H9 (cell line): ENCODE results near the gene SPATA1. TPM values are rescaled to one million over a fixed set of nuclear protein-coding genes. Genes with fewer than 3 reads are reported as not detected.

Experiments
- DNase-seq: peaks from one replicate; pipeline ENCODE4 v3.0.0-alpha.2; 2017
- H2AFZ ChIP-seq: one replicate; pipeline ENCODE4 v1.6.1; 2013; ENCODE audit warnings: mild to moderate bottlenecking, low read length, control low read depth, moderate library complexity
- H2AK5ac ChIP-seq: 2 replicates; pipeline ENCODE4 v1.6.1; 2013; ENCODE audit warnings: low read length, control low read depth, mixed read lengths; ENCODE audit not compliant: insufficient read length
- H2BK120ac ChIP-seq: one replicate; pipeline ENCODE4 v1.6.1; 2013; ENCODE audit warnings: low read depth, mild to moderate bottlenecking, low read length, control low read depth, inconsistent platforms; ENCODE audit not compliant: poor library complexity, severe bottlenecking
- H2BK12ac ChIP-seq: 2 replicates; pipeline ENCODE4 v1.6.1; 2013; ENCODE audit warnings: low read length, control low read depth, mixed read lengths, low read depth; ENCODE audit not compliant: insufficient read length
- H2BK15ac ChIP-seq: 2 replicates; pipeline ENCODE4 v1.6.1; 2013; ENCODE audit warnings: low read depth, low read length, control low read depth
- H2BK20ac ChIP-seq: one replicate; pipeline ENCODE4 v1.6.1; 2013; ENCODE audit warnings: low read depth, mild to moderate bottlenecking, low read length, control low read depth, inconsistent platforms; ENCODE audit not compliant: poor library complexity, severe bottlenecking
- H2BK5ac ChIP-seq: 2 replicates; pipeline ENCODE4 v1.6.1; 2013; ENCODE audit warnings: low read length, control low read depth, mixed read lengths; ENCODE audit not compliant: insufficient read length
- H3K14ac ChIP-seq: 2 replicates; pipeline ENCODE4 v1.6.1; 2013; ENCODE audit warnings: low read length, control low read depth; ENCODE audit not compliant: insufficient read depth
- H3K18ac ChIP-seq: 2 replicates; pipeline ENCODE4 v1.6.1; 2013; ENCODE audit warnings: low read depth, mild to moderate bottlenecking, mixed read lengths, low read length, control low read depth; ENCODE audit not compliant: insufficient read length
- H3K23ac ChIP-seq: 2 replicates; pipeline ENCODE4 v1.6.1; 2013; ENCODE audit warnings: low read length, control low read depth, mixed read lengths, low read depth; ENCODE audit not compliant: insufficient read length
- H3K23me2 ChIP-seq: 2 replicates; pipeline ENCODE4 v1.6.1; 2013; ENCODE audit warnings: low read depth, mild to moderate bottlenecking, mixed read lengths, low read length, control low read depth; ENCODE audit not compliant: insufficient read length, poor library complexity, severe bottlenecking
- H3K27ac ChIP-seq: 2 replicates; pipeline ENCODE4 v1.5.1; 2013; ENCODE audit warnings: low read length, control low read depth, mixed read lengths, low read depth; ENCODE audit not compliant: insufficient read length
- H3K27me3 ChIP-seq: 2 replicates; pipeline ENCODE4 v1.6.1; 2013; ENCODE audit warnings: low read length, control low read depth, inconsistent platforms; ENCODE audit not compliant: insufficient read depth
- H3K4ac ChIP-seq: 2 replicates; pipeline ENCODE4 v1.6.1; 2013; ENCODE audit warnings: low read depth, mild to moderate bottlenecking, control low read depth, inconsistent platforms, low read length, moderate library complexity
- H3K4me1 ChIP-seq: 2 replicates; pipeline ENCODE4 v1.6.1; 2013; ENCODE audit warnings: low read length, control low read depth, inconsistent platforms; ENCODE audit not compliant: insufficient read depth
- H3K4me2 ChIP-seq: 2 replicates; pipeline ENCODE4 v1.6.1; 2013; ENCODE audit warnings: low read length, control low read depth, mixed read lengths; ENCODE audit not compliant: insufficient read length, insufficient read depth
- H3K56ac ChIP-seq: 2 replicates; pipeline ENCODE4 v1.6.1; 2013; ENCODE audit warnings: low read depth, mild to moderate bottlenecking, mixed read lengths, low read length, control low read depth; ENCODE audit not compliant: insufficient read length
- H3K79me1 ChIP-seq: 2 replicates; pipeline ENCODE4 v1.6.1; 2013; ENCODE audit warnings: low read depth, mild to moderate bottlenecking, moderate library complexity, low read length, control low read depth, inconsistent platforms; ENCODE audit not compliant: insufficient read depth, poor library complexity, severe bottlenecking
- H3K79me2 ChIP-seq: 2 replicates; pipeline ENCODE4 v1.6.1; 2013; ENCODE audit warnings: low read length, control low read depth, inconsistent platforms; ENCODE audit not compliant: insufficient read depth
- H3K9ac ChIP-seq: 2 replicates; pipeline ENCODE4 v1.6.1; 2013; ENCODE audit warnings: low read length, control low read depth, mixed read lengths; ENCODE audit not compliant: insufficient read length; ENCODE audit errors: extremely low read depth
- H3K9me3 ChIP-seq: one replicate; pipeline ENCODE4 v1.6.1; 2013; ENCODE audit warnings: low read depth, low read length, inconsistent platforms; ENCODE audit not compliant: control insufficient read depth
- H3T11ph ChIP-seq: one replicate; pipeline ENCODE4 v1.6.1; 2013; ENCODE audit warnings: mild to moderate bottlenecking, low read length, control low read depth, inconsistent platforms
- H4K20me1 ChIP-seq: one replicate; pipeline ENCODE4 v1.6.1; 2013; ENCODE audit not compliant: control insufficient read depth, insufficient read length, insufficient read depth
- H4K5ac ChIP-seq: 2 replicates; pipeline ENCODE4 v1.6.1; 2013; ENCODE audit warnings: low read depth, mild to moderate bottlenecking, mixed read lengths, low read length, control low read depth; ENCODE audit not compliant: insufficient read length
- H4K8ac ChIP-seq: replicated peaks from 2 replicates; pipeline ENCODE4 v1.6.1; 2013; ENCODE audit warnings: low read length, control low read depth, mixed read lengths, low read depth; ENCODE audit not compliant: insufficient read length
- H4K91ac ChIP-seq: 2 replicates; pipeline ENCODE4 v1.6.1; 2013; ENCODE audit warnings: low read depth, mild to moderate bottlenecking, moderate library complexity, mixed read lengths, low read length, control low read depth; ENCODE audit not compliant: insufficient read length
- H3K27ac Mint-ChIP-seq, 3 experiments: 2 replicates in 2 of 3; 3 replicates in 1 of 3; pipeline ENCODE4 v1.8.0; 2020 to 2021; ENCODE audit warnings: mixed read lengths in 3 of 3, mild to moderate bottlenecking in 1 of 3, moderate library complexity in 1 of 3
- H3K27me3 Mint-ChIP-seq: 2 replicates; pipeline ENCODE4 v1.8.0; 2021; ENCODE audit warnings: low read depth, mild to moderate bottlenecking, moderate library complexity, mixed read lengths
- H3K36me3 Mint-ChIP-seq, 3 experiments: 2 replicates in 2 of 3; 3 replicates in 1 of 3; pipeline ENCODE4 v1.8.0; 2020 to 2021; ENCODE audit warnings: low read depth in 3 of 3, mixed read lengths in 3 of 3; ENCODE audit not compliant: insufficient read depth in 1 of 3
- H3K4me1 Mint-ChIP-seq, 2 experiments: 2 replicates each; pipeline ENCODE4 v1.8.0; 2020; ENCODE audit warnings: mixed read lengths in 2 of 2
- H3K4me3 Mint-ChIP-seq, 2 experiments: 2 replicates in 1 of 2; 3 replicates in 1 of 2; pipeline ENCODE4 v1.8.0; 2020 to 2021; ENCODE audit warnings: mild to moderate bottlenecking in 2 of 2, mixed read lengths in 2 of 2, moderate library complexity in 1 of 2
- H3K9me3 Mint-ChIP-seq, 2 experiments: 2 replicates in 1 of 2; 3 replicates in 1 of 2; pipeline ENCODE4 v1.8.0; 2020; ENCODE audit warnings: mild to moderate bottlenecking in 2 of 2, mixed read lengths in 2 of 2, moderate library complexity in 1 of 2
- WGBS: extraction: QIAGEN DNeasy Blood & Tissue Kit; methylation state at CpG from one replicate; pipeline ENCODE4 v1.1.7; 2013; ENCODE audit warnings: missing lambda C conversion rate, low lambda C conversion rate, mixed read lengths; ENCODE audit not compliant: insufficient read length; ENCODE audit errors: extremely low coverage; 5-methylcytosine and 5-hydroxymethylcytosine counted together
- total RNA-seq: library from RNA; stranded (reverse); gene quantifications from 2 replicates; pipeline ENCODE4 v1.2.1, GENCODE V29; 2021
- TF ChIP-seq, protein P1 (sequence below): fragments of 200-600 bp; sonication (generic); conservative IDR thresholded peaks from 3 replicates; pipeline ENCODE4 v1.8.0; 2021; ENCODE audit warnings: antibody characterized with exemption, mild to moderate bottlenecking

The SPATA1 gene
- total RNA-seq, 1 experiment from 2014 or later, result not detected

DNA sequence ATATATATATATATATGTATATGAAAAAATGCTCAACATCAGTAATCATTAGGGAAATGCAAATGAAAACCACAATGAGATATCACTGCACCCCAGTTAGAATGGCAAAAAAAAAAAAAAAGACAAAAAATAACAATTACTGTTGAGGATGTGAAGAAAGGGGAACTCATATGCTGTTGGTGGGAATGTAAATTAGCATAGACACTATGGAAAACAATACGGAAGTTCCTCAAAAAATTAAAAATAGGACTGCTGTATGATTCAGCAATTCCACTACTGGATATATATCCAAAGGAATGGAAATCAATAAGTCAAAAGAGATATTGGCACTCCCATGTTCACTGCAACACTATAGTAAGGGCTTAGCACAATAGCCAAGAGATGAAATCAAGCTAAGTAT, 109.6 kb downstream of the SPATA1 start:
- H3K79me2 ChIP-seq, result no peaks in the 10 kb centered on the region
- no peak overlapping the region for H3K56ac ChIP-seq
- no peak overlapping the region for H4K91ac ChIP-seq
- H2BK12ac ChIP-seq, result no peak overlapping the region
- Mint-ChIP-seq H3K9me3 (peaks cover 29 to 32% of the 10 kb centered on the region in 2 experiments), H3K4me3 (no peak overlapping the region), H3K36me3 (peaks cover 19 to 26% (median 19%) of the 10 kb centered on the region in 3 experiments), H3K27ac (no peak overlapping the region), H3K27me3 (peaks cover 2% of the 10 kb centered on the region), H3K4me1 (peaks cover 16 to 18% of the 10 kb centered on the region in 2 experiments)
- H2AFZ ChIP-seq, result no peak overlapping the region
- H3K79me1 ChIP-seq, result no peaks in the 10 kb centered on the region
- H3T11ph ChIP-seq, result no peak overlapping the region
- H3K23me2 ChIP-seq, result peaks cover 4% of the 10 kb centered on the region
- no peaks in the 10 kb centered on the region for H3K27me3 ChIP-seq
- no peak overlapping the region for H2BK5ac ChIP-seq
- no CpG with 5 or more reads among the region's 1 CpG for WGBS
- H2BK120ac ChIP-seq, result no peak overlapping the region
- H3K23ac ChIP-seq, result no peak overlapping the region
- no peak for DNase-seq
- H2BK15ac ChIP-seq, result no peak overlapping the region
- peaks cover 15% of the 10 kb centered on the region for H3K9me3 ChIP-seq
- H3K27ac ChIP-seq, result no peak overlapping the region
- no peak overlapping the region for H3K14ac ChIP-seq
- H4K20me1 ChIP-seq, result no peaks in the 10 kb centered on the region
- no peak overlapping the region for H3K9ac ChIP-seq
- no peak overlapping the region for H3K18ac ChIP-seq
- H3K4ac ChIP-seq, result no peak overlapping the region
- H2BK20ac ChIP-seq, result no peak overlapping the region
- H3K4me1 ChIP-seq, result no peaks in the 10 kb centered on the region
- H2AK5ac ChIP-seq, result no peak overlapping the region
- no peak overlapping the region for H3K4me2 ChIP-seq
- H4K5ac ChIP-seq, result no peak overlapping the region
- H4K8ac ChIP-seq, result no peak overlapping the region
- TF ChIP-seq, protein P1, sequence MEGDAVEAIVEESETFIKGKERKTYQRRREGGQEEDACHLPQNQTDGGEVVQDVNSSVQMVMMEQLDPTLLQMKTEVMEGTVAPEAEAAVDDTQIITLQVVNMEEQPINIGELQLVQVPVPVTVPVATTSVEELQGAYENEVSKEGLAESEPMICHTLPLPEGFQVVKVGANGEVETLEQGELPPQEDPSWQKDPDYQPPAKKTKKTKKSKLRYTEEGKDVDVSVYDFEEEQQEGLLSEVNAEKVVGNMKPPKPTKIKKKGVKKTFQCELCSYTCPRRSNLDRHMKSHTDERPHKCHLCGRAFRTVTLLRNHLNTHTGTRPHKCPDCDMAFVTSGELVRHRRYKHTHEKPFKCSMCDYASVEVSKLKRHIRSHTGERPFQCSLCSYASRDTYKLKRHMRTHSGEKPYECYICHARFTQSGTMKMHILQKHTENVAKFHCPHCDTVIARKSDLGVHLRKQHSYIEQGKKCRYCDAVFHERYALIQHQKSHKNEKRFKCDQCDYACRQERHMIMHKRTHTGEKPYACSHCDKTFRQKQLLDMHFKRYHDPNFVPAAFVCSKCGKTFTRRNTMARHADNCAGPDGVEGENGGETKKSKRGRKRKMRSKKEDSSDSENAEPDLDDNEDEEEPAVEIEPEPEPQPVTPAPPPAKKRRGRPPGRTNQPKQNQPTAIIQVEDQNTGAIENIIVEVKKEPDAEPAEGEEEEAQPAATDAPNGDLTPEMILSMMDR, result no peak

Other genes starting within 250 kb of the SPATA1 start
- gene SAMD13, start 204.7 kb upstream of the SPATA1 start, total RNA-seq, result 0.61 and 0.97 TPM in 2 replicates
- not detected in 2 replicates for gene DNASE2B, start 107.9 kb upstream of the SPATA1 start, total RNA-seq
- gene RPF1, start 27.1 kb upstream of the SPATA1 start, total RNA-seq, result 36.1 and 39.7 TPM in 2 replicates
- gene GNG5, start 195 bp downstream of the SPATA1 start, total RNA-seq, result 113 and 115 TPM in 2 replicates
- gene CTBS, start 68.1 kb downstream of the SPATA1 start, total RNA-seq, result 2.4 and 2.8 TPM in 2 replicates
- gene SSX2IP, start 184.1 kb downstream of the SPATA1 start, total RNA-seq, result 19.0 and 19.6 TPM in 2 replicates